WTC11 (cell line): ENCODE data around the gene PKIB. TPM values are rescaled to one million over a fixed set of nuclear protein-coding genes. Genes with fewer than 3 reads are reported as not detected.

Source experiments
- ATAC-seq: fragments of 200-7000 bp; cut with Tn5 transposase; 2 replicates; pipeline ENCODE4 v1.10.0; 2021; ENCODE audit warnings: mild to moderate bottlenecking, moderate library complexity
- CTCF ChIA-PET: fragments of 300-600 bp; sonication (Branson Sonifier 250); formaldehyde crosslinking; loops from one replicate; lab custom pipeline; 2021; ENCODE audit warnings: antibody characterized with exemption; lab: Charles Lee
- POLR2A ChIA-PET: fragments of 350-600 bp; sonication (Branson Sonifier 250); formaldehyde crosslinking; loops from one replicate; lab custom pipeline; 2021; ENCODE audit warnings: antibody characterized with exemption; lab: Charles Lee
- DNase-seq: peaks from one replicate; pipeline ENCODE4 v3.0.0; 2021; ENCODE audit warnings: low spot score
- H3K27ac Mint-ChIP-seq: 2 replicates; pipeline ENCODE4 v1.8.0; 2021; ENCODE audit warnings: mixed read lengths
- H3K27me3 Mint-ChIP-seq: 2 replicates; pipeline ENCODE4 v1.8.0; 2021; ENCODE audit warnings: low read depth, mild to moderate bottlenecking, moderate library complexity, mixed read lengths
- H3K36me3 Mint-ChIP-seq: 2 replicates; pipeline ENCODE4 v1.8.0; 2021; ENCODE audit warnings: mixed read lengths
- H3K4me1 Mint-ChIP-seq: 2 replicates; pipeline ENCODE4 v1.8.0; 2022; ENCODE audit warnings: mixed read lengths
- H3K4me3 Mint-ChIP-seq: 2 replicates; pipeline ENCODE4 v1.8.0; 2021; ENCODE audit warnings: mild to moderate bottlenecking, moderate library complexity, mixed read lengths
- H3K9me3 Mint-ChIP-seq: 2 replicates; pipeline ENCODE4 v1.8.0; 2021; ENCODE audit warnings: mixed read lengths
- CREM ChIP-seq: sonication (generic); formaldehyde crosslinking; IDR thresholded peaks from 2 replicates; pipeline ENCODE4 v1.8.1; 2022; ENCODE audit warnings: mild to moderate bottlenecking, missing genetic modification reagents, moderate library complexity
- FOXJ3 ChIP-seq: sonication (generic); formaldehyde crosslinking; IDR thresholded peaks from 2 replicates; pipeline ENCODE4 v1.9.0; 2021; ENCODE audit warnings: missing genetic modification reagents, mild to moderate bottlenecking, borderline replicate concordance
- FOXP1 ChIP-seq: sonication (generic); formaldehyde crosslinking; IDR thresholded peaks from 2 replicates; pipeline ENCODE4 v1.8.0; 2022; ENCODE audit warnings: missing genetic modification reagents, mild to moderate bottlenecking, moderate library complexity, borderline replicate concordance
- GABPB1 ChIP-seq: sonication (generic); formaldehyde crosslinking; IDR thresholded peaks from 2 replicates; pipeline ENCODE4 v1.8.1; 2023; ENCODE audit warnings: mild to moderate bottlenecking, missing genetic modification reagents
- GRHL2 ChIP-seq: fragments of 250-450 bp; sonication (Bioruptor Pico); IDR thresholded peaks from 2 replicates; pipeline ENCODE4 v1.8.0; 2022; ENCODE audit warnings: mild to moderate bottlenecking, moderate library complexity; ENCODE audit not compliant: insufficient replicate concordance, severe bottlenecking
- HMGA2 ChIP-seq: fragments of 250-450 bp; sonication (Bioruptor Pico); IDR thresholded peaks from 2 replicates; pipeline ENCODE4 v1.4.0; 2021; ENCODE audit warnings: mild to moderate bottlenecking, moderate library complexity
- JAZF1 ChIP-seq: fragments of 250-450 bp; sonication (Bioruptor Pico); IDR thresholded peaks from 2 replicates; pipeline ENCODE4 v1.9.0; 2021; ENCODE audit warnings: moderate library complexity, mild to moderate bottlenecking, inconsistent platforms
- NR2C2 ChIP-seq: sonication (generic); formaldehyde crosslinking; IDR thresholded peaks from 2 replicates; pipeline ENCODE4 v1.8.0; 2022; ENCODE audit warnings: mild to moderate bottlenecking, missing genetic modification reagents
- RORB ChIP-seq: fragments of 250-450 bp; sonication (Bioruptor Pico); IDR thresholded peaks from 2 replicates; pipeline ENCODE4 v1.9.0; 2021; ENCODE audit warnings: mild to moderate bottlenecking
- SP1 ChIP-seq: sonication (generic); formaldehyde crosslinking; conservative IDR thresholded peaks from 2 replicates; pipeline ENCODE4 v1.8.1; 2022; ENCODE audit warnings: missing genetic modification reagents
- TCF7 ChIP-seq: sonication (generic); formaldehyde crosslinking; IDR thresholded peaks from 2 replicates; pipeline ENCODE4 v1.8.0; 2022; ENCODE audit warnings: mild to moderate bottlenecking, low read depth, missing genetic modification reagents, moderate library complexity
- ZNF138 ChIP-seq: sonication (generic); formaldehyde crosslinking; conservative IDR thresholded peaks from 2 replicates; pipeline ENCODE4 v1.8.1; 2022; ENCODE audit warnings: mild to moderate bottlenecking, moderate library complexity, missing genetic modification reagents
- ZNF232 ChIP-seq: sonication (generic); formaldehyde crosslinking; IDR thresholded peaks from 2 replicates; pipeline ENCODE4 v1.8.0; 2022; ENCODE audit warnings: mild to moderate bottlenecking, missing genetic modification reagents
- ZNF263 ChIP-seq: sonication (generic); formaldehyde crosslinking; IDR thresholded peaks from 2 replicates; pipeline ENCODE4 v1.8.1; 2022; ENCODE audit warnings: low read depth, mild to moderate bottlenecking, moderate library complexity, missing genetic modification reagents
- ZNF396 ChIP-seq: fragments of 250-450 bp; sonication (Bioruptor Pico); IDR thresholded peaks from 2 replicates; pipeline ENCODE4 v1.8.0; 2021; ENCODE audit warnings: mild to moderate bottlenecking, moderate library complexity, borderline replicate concordance
- ZNF671 ChIP-seq: fragments of 250-450 bp; sonication (Bioruptor Pico); IDR thresholded peaks from 2 replicates; pipeline ENCODE4 v1.8.0; 2021; ENCODE audit warnings: mild to moderate bottlenecking
- total RNA-seq: library from RNA; stranded (reverse); gene quantifications from 3 replicates; pipeline ENCODE4 v1.2.3, GENCODE V29; 2021
- TF ChIP-seq, protein P1 (sequence below): fragments of 250-450 bp; sonication (Bioruptor Pico); IDR thresholded peaks from 2 replicates; pipeline ENCODE4 v1.9.0; 2021; ENCODE audit warnings: mild to moderate bottlenecking
- TF ChIP-seq, protein P2 (sequence below): sonication (generic); formaldehyde crosslinking; IDR thresholded peaks from 2 replicates; pipeline ENCODE4 v1.8.1; 2023; ENCODE audit warnings: mild to moderate bottlenecking, missing genetic modification reagents, borderline replicate concordance
- TF ChIP-seq, protein P3 (sequence below): sonication (generic); formaldehyde crosslinking; conservative IDR thresholded peaks from 2 replicates; pipeline ENCODE4 v1.8.1; 2022; ENCODE audit warnings: mild to moderate bottlenecking, missing genetic modification reagents
- TF ChIP-seq, protein P4 (sequence below): fragments of 250-450 bp; sonication (Bioruptor Pico); IDR thresholded peaks from 2 replicates; pipeline ENCODE4 v2.1.2; 2022; ENCODE audit warnings: mild to moderate bottlenecking, moderate library complexity
- TF ChIP-seq, protein P5 (sequence below): fragments of 250-450 bp; sonication (Bioruptor Pico); IDR thresholded peaks from 2 replicates; pipeline ENCODE4 v1.9.0; 2021; ENCODE audit warnings: moderate library complexity, mild to moderate bottlenecking, inconsistent platforms, borderline replicate concordance
- TF ChIP-seq, protein P6 (sequence below): fragments of 250-450 bp; sonication (Bioruptor Pico); IDR thresholded peaks from 2 replicates; pipeline ENCODE4 v1.8.0; 2021; ENCODE audit warnings: mild to moderate bottlenecking

PKIB gene
- total RNA-seq, 1 experiment from 2014 or later, result 26.4 TPM

- ChIA-PET CTCF (no interaction called here), POLR2A (no interaction called here)
- H3K9me3 Mint-ChIP-seq, result peaks cover 7% of the 10 kb centered on the region
- H3K27me3 Mint-ChIP-seq, result peaks cover 2% of the 10 kb centered on the region; the same call in 1 of the 2 replicates
- TF ChIP-seq, protein P1, sequence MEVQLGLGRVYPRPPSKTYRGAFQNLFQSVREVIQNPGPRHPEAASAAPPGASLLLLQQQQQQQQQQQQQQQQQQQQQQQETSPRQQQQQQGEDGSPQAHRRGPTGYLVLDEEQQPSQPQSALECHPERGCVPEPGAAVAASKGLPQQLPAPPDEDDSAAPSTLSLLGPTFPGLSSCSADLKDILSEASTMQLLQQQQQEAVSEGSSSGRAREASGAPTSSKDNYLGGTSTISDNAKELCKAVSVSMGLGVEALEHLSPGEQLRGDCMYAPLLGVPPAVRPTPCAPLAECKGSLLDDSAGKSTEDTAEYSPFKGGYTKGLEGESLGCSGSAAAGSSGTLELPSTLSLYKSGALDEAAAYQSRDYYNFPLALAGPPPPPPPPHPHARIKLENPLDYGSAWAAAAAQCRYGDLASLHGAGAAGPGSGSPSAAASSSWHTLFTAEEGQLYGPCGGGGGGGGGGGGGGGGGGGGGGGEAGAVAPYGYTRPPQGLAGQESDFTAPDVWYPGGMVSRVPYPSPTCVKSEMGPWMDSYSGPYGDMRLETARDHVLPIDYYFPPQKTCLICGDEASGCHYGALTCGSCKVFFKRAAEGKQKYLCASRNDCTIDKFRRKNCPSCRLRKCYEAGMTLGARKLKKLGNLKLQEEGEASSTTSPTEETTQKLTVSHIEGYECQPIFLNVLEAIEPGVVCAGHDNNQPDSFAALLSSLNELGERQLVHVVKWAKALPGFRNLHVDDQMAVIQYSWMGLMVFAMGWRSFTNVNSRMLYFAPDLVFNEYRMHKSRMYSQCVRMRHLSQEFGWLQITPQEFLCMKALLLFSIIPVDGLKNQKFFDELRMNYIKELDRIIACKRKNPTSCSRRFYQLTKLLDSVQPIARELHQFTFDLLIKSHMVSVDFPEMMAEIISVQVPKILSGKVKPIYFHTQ (CRISPR knock-in tag), result no peak
- no peak for TF ChIP-seq HMGA2 (CRISPR knock-in tag)
- no peak for TF ChIP-seq ZNF232 (CRISPR knock-in tag)
- no peak for TF ChIP-seq FOXJ3 (CRISPR knock-in tag)
- TF ChIP-seq RORB (CRISPR knock-in tag), result no peak
- TF ChIP-seq, protein P2, sequence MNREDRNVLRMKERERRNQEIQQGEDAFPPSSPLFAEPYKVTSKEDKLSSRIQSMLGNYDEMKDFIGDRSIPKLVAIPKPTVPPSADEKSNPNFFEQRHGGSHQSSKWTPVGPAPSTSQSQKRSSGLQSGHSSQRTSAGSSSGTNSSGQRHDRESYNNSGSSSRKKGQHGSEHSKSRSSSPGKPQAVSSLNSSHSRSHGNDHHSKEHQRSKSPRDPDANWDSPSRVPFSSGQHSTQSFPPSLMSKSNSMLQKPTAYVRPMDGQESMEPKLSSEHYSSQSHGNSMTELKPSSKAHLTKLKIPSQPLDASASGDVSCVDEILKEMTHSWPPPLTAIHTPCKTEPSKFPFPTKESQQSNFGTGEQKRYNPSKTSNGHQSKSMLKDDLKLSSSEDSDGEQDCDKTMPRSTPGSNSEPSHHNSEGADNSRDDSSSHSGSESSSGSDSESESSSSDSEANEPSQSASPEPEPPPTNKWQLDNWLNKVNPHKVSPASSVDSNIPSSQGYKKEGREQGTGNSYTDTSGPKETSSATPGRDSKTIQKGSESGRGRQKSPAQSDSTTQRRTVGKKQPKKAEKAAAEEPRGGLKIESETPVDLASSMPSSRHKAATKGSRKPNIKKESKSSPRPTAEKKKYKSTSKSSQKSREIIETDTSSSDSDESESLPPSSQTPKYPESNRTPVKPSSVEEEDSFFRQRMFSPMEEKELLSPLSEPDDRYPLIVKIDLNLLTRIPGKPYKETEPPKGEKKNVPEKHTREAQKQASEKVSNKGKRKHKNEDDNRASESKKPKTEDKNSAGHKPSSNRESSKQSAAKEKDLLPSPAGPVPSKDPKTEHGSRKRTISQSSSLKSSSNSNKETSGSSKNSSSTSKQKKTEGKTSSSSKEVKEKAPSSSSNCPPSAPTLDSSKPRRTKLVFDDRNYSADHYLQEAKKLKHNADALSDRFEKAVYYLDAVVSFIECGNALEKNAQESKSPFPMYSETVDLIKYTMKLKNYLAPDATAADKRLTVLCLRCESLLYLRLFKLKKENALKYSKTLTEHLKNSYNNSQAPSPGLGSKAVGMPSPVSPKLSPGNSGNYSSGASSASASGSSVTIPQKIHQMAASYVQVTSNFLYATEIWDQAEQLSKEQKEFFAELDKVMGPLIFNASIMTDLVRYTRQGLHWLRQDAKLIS, result no peak
- no peak overlapping the region for H3K4me3 Mint-ChIP-seq
- ATAC-seq (no peak), DNase-seq (no peak)
- no peaks in the 10 kb centered on the region; the same call in 1 of the 2 replicates for H3K36me3 Mint-ChIP-seq
- H3K27ac Mint-ChIP-seq, result no peak overlapping the region
- H3K4me1 Mint-ChIP-seq, result peaks cover 29% of the 10 kb centered on the region
These were observed 126.4 kb downstream of the PKIB start for GRCh38 chr6:122736616-122737015.

GRCh38 chr6:122740091-122740490 is 129.9 kb downstream of the PKIB start:
- TF ChIP-seq, protein P3, sequence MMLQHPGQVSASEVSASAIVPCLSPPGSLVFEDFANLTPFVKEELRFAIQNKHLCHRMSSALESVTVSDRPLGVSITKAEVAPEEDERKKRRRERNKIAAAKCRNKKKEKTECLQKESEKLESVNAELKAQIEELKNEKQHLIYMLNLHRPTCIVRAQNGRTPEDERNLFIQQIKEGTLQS, result no peak
- TF ChIP-seq ZNF263 (CRISPR knock-in tag) (no peak), SP1 (CRISPR knock-in tag) (no peak), GABPB1 (CRISPR knock-in tag) (no peak), ZNF671 (CRISPR knock-in tag) (no peak)
- TF ChIP-seq, protein P4, sequence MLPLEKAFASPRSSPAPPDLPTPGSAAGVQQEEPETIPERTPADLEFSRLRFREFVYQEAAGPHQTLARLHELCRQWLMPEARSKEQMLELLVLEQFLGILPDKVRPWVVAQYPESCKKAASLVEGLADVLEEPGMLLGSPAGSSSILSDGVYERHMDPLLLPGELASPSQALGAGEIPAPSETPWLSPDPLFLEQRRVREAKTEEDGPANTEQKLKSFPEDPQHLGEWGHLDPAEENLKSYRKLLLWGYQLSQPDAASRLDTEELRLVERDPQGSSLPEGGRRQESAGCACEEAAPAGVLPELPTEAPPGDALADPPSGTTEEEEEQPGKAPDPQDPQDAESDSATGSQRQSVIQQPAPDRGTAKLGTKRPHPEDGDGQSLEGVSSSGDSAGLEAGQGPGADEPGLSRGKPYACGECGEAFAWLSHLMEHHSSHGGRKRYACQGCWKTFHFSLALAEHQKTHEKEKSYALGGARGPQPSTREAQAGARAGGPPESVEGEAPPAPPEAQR (CRISPR knock-in tag), result no peak
- Mint-ChIP-seq H3K27ac (no peak overlapping the region), H3K4me1 (peaks cover 14% of the 10 kb centered on the region), H3K27me3 (peaks cover 9% of the 10 kb centered on the region), H3K4me3 (no peak overlapping the region), H3K36me3 (no peaks in the 10 kb centered on the region; the same call in 1 of the 2 replicates), H3K9me3 (peaks cover 11% of the 10 kb centered on the region)
- ChIA-PET CTCF (no interaction called here), POLR2A (no interaction called here)
- ATAC-seq (no peak), DNase-seq (no peak)

GRCh38 chr6:122740936-122741335 is 130.7 kb downstream of the PKIB start:
- POLR2A ChIA-PET, result no interaction called here
- no peak for DNase-seq
- Mint-ChIP-seq H3K36me3 (no peaks in the 10 kb centered on the region; the same call in 1 of the 2 replicates), H3K27me3 (peaks cover 16% of the 10 kb centered on the region), H3K4me3 (no peak overlapping the region), H3K4me1 (peaks cover 6% of the 10 kb centered on the region), H3K9me3 (peaks cover 11% of the 10 kb centered on the region), H3K27ac (no peak overlapping the region)
- CTCF ChIA-PET, result interaction anchor here (0.9 to 2.8 kb wide), 3 partner anchors 9 to 98 kb away, joined by 3 to 13 read pairs (median 3); no protein-coding TSS in a partner anchor
- no peak for ATAC-seq
- TF ChIP-seq, protein P5, sequence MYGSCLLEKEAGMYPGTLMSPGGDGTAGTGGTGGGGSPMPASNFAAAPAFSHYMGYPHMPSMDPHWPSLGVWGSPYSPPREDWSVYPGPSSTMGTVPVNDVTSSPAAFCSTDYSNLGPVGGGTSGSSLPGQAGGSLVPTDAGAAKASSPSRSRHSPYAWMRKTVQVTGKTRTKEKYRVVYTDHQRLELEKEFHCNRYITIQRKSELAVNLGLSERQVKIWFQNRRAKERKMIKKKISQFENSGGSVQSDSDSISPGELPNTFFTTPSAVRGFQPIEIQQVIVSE (CRISPR knock-in tag), result no peak
- TF ChIP-seq ZNF396 (no peak), TCF7 (CRISPR knock-in tag) (no peak), FOXP1 (CRISPR knock-in tag) (no peak), GRHL2 (no peak), ZNF138 (CRISPR knock-in tag) (no peak), NR2C2 (CRISPR knock-in tag) (no peak), JAZF1 (no peak), CREM (CRISPR knock-in tag) (no peak)
- TF ChIP-seq, protein P6, sequence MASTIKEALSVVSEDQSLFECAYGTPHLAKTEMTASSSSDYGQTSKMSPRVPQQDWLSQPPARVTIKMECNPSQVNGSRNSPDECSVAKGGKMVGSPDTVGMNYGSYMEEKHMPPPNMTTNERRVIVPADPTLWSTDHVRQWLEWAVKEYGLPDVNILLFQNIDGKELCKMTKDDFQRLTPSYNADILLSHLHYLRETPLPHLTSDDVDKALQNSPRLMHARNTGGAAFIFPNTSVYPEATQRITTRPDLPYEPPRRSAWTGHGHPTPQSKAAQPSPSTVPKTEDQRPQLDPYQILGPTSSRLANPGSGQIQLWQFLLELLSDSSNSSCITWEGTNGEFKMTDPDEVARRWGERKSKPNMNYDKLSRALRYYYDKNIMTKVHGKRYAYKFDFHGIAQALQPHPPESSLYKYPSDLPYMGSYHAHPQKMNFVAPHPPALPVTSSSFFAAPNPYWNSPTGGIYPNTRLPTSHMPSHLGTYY, result no peak
